Measurements from ENCODE around the gene FBXO28.

The FBXO28 gene

DNA sequence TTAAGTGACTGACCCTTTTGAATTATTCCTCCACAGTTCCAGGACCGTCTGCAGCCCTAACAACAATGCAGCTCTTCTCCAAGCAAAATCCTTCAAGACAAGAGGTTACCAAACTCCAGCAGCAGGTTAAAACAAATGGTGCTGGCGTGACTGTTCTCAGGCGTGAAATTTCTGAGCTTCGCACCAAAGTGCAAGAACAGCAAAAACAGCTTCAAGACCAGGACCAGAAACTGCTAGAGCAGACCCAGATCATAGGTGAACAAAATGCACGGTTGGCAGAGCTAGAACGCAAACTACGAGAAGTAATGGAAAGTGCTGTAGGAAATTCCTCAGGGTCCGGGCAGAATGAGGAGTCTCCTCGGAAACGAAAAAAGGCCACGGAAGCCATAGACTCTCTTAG, 43.4 kb downstream of the FBXO28 start:
- no peak for TF ChIP-seq GATA3 (IDR thresholded peaks at IDR 0.05; ENCODE audit: low read depth, low read length)
- TF ChIP-seq GATA2 (IDR thresholded peaks at IDR 0.05; ENCODE audit: low read depth, low read length) = no peak

DNA sequence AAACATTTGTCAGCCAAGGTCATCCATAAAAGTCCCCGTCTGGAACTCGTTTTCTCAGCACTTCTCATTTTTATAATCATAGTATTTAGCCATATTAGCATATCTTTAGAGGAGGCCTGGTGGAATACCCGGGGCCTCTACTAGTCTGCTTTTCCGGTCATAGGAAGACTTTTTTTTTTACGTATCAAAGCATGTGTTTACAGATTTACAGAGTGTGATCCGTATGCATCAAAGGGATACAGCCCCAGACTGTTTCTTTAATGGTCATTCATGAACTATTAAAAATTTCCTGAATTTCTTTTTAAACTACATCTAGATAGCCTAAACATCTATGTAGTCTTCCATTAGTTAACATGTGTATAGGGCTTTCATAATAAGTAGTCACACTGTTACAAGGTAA, 45.6 kb downstream of the FBXO28 start:
- no peak for TF ChIP-seq GATA2 (IDR thresholded peaks at IDR 0.05; ENCODE audit: low read depth, low read length)
- TF ChIP-seq GATA3 (IDR thresholded peaks at IDR 0.05; ENCODE audit: low read depth, low read length) = no peak

- TF ChIP-seq GATA3 (IDR thresholded peaks at IDR 0.05; ENCODE audit: low read depth, low read length) (no peak), GATA2 (IDR thresholded peaks at IDR 0.05; ENCODE audit: low read depth, low read length) (no peak)
Measured at GRCh38 chr1:224160171-224160682, 46.3 kb downstream of the FBXO28 start.

- no peak for TF ChIP-seq GATA2 (IDR thresholded peaks at IDR 0.05; ENCODE audit: low read depth, low read length)
- no peak for TF ChIP-seq GATA3 (IDR thresholded peaks at IDR 0.05; ENCODE audit: low read depth, low read length)
Measured at GRCh38 chr1:224162768-224163167, 48.9 kb downstream of the FBXO28 start.

DNA sequence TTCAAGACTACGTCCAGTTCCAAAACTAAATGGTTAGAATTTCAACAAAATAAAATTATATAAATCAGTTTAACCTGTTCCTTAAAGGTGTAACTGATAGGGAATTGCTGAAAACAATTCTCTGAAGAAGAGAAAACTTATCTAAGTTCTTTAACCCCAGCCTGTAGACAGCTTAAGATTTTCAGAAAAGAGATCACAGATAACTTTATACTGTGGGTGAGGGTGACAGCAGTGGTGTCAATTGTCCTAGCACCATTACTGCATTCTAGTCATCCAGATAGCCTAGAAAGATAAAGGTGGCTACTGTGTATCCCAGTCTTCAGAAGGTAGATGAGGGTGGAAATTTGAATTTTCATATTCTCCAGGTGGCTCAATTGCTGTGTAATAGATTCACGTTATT, 49.4 kb downstream of the FBXO28 start:
- TF ChIP-seq GATA3 (IDR thresholded peaks at IDR 0.05; ENCODE audit: low read depth, low read length) (no peak), GATA2 (IDR thresholded peaks at IDR 0.05; ENCODE audit: low read depth, low read length) (no peak)

GRCh38 chr1:224168859-224169380, 55.0 kb downstream of the FBXO28 start:
- no peak for TF ChIP-seq GATA3 (IDR thresholded peaks at IDR 0.05; ENCODE audit: low read depth, low read length)
- no peak for TF ChIP-seq GATA2 (IDR thresholded peaks at IDR 0.05; ENCODE audit: low read depth, low read length)

DNA sequence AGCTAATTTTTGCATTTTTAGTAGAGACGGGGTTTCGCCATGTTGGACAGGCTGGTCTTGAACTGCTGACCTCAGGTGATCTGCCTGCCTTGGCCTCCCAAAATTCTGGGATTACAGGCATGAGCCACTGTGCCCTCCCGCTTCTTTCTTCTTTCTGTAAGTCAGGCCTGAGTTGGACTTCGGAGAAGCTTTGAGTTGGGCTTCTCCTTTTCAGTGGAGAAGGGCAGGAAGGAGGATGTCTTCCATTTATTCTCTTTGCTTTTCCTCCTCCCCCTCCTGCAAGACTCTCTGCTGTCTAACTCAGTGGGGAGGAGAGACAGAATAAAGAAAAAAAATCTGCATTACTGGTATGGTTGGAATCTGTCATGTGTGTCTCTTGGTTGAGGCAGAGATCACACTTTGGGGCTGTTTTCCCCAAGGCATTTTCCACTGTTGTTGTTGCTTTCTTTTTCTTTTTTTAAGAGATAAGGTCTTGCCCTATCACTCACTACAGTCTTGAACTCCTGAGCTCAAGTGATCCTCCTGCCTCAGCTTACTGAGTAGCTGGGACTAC, 55.9 kb downstream of the FBXO28 start:
- TF ChIP-seq GATA2 (IDR thresholded peaks at IDR 0.05; ENCODE audit: low read depth, low read length) (no peak), GATA3 (IDR thresholded peaks at IDR 0.05; ENCODE audit: low read depth, low read length) (no peak)

- TF ChIP-seq GATA3 (IDR thresholded peaks at IDR 0.05; ENCODE audit: low read depth, low read length) = no peak
- no peak for TF ChIP-seq GATA2 (IDR thresholded peaks at IDR 0.05; ENCODE audit: low read depth, low read length)
Measured at GRCh38 chr1:224170343-224170742, 56.4 kb downstream of the FBXO28 start.

- no peak for TF ChIP-seq GATA3 (IDR thresholded peaks at IDR 0.05; ENCODE audit: low read depth, low read length)
Measured at GRCh38 chr1:224170748-224171478, 57.0 kb downstream of the FBXO28 start.

DNA sequence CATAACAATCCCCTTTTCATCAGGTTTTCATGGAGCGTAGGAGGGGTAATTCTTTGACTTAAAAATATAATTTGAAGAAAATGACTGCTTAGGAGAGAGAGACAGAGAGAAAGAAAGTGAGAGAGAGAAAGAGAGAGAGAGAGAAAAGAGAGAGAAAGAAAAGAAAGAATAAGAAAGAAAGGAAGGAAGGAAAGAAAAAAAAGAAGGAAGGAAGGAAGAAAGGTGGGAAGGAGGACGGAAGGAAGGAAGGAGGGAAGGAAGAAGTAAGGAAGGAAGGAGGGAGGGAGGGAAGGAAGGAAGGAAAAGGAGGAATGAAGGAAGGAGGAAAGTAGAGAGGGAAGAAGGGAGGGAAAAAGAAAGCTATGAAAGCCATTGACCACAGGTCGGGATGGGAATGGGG, 58.3 kb downstream of the FBXO28 start:
- no peak for TF ChIP-seq GATA2 (IDR thresholded peaks at IDR 0.05; ENCODE audit: low read depth, low read length)
- no peak for TF ChIP-seq GATA3 (IDR thresholded peaks at IDR 0.05; ENCODE audit: low read depth, low read length)

- TF ChIP-seq GATA3 (IDR thresholded peaks at IDR 0.05; ENCODE audit: low read depth, low read length) = no peak
- no peak for TF ChIP-seq GATA2 (IDR thresholded peaks at IDR 0.05; ENCODE audit: low read depth, low read length)
Measured at GRCh38 chr1:224173523-224173922, 59.6 kb downstream of the FBXO28 start.

DNA sequence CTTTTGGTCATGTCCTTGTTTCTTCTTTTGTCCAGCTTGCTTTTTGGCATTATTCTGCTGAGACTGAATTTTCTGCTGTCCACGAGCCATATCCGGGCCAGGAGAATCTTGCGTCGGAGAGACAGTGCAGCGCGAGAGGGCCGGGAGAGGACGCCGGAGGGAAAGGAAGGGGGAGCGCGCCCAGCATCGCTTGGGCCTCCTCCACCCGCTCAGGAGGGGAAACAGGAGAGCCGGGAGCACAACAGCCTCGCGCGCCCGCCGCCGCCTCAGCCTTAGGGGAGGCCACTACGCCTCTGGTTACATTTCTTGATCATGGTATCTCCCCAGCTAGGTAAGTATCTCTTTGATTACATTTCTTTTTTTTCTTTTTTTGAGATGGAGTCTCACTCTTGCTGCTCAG, 61.7 kb downstream of the FBXO28 start:
- no peak for TF ChIP-seq GATA2 (IDR thresholded peaks at IDR 0.05; ENCODE audit: low read depth, low read length)
- no peak for TF ChIP-seq GATA3 (IDR thresholded peaks at IDR 0.05; ENCODE audit: low read depth, low read length)

GRCh38 chr1:224177356-224177999, 63.6 kb downstream of the FBXO28 start:
- TF ChIP-seq GATA2 (IDR thresholded peaks at IDR 0.05; ENCODE audit: low read depth, low read length) (no peak), GATA3 (IDR thresholded peaks at IDR 0.05; ENCODE audit: low read depth, low read length) (no peak)

GRCh38 chr1:224178894-224179293, 65.0 kb downstream of the FBXO28 start:
- TF ChIP-seq GATA2 (IDR thresholded peaks at IDR 0.05; ENCODE audit: low read depth, low read length) (no peak), GATA3 (IDR thresholded peaks at IDR 0.05; ENCODE audit: low read depth, low read length) (no peak)

Measured in SH-SY5Y (cell line).